Keratinocyte (primary cell): ENCODE measurements around the gene COL6A1. TPM values are rescaled to one million over a fixed set of nuclear protein-coding genes. Genes with fewer than 3 reads are reported as not detected.
"Not testable (repeated sequence)": the region's sequence is repeated elsewhere in the genome, so short reads cannot be mapped to it uniquely, and the experiment has no call there.

Experiments
- DNase-seq: peaks from one replicate; pipeline ENCODE4 v3.0.0-alpha.2; 2011; ENCODE audit warnings: low read depth, missing footprints, low spot score
- FAIRE-seq: peaks from 2 replicates; lab custom pipeline; 2011; peaks lifted over from hg19 to GRCh38; lab: Jason Lieb, UNC
- H2AFZ ChIP-seq: 2 replicates; pipeline ENCODE4 v1.6.0; 2012; ENCODE audit warnings: low read length, control low read depth, inconsistent platforms; ENCODE audit not compliant: control insufficient read depth
- H3K27ac ChIP-seq: 2 replicates; pipeline ENCODE4 v1.5.1; 2011; ENCODE audit warnings: low read length; ENCODE audit not compliant: control insufficient read depth, insufficient read depth
- H3K27me3 ChIP-seq: 3 replicates; pipeline ENCODE4 v1.6.0; 2011; ENCODE audit warnings: low read length; ENCODE audit not compliant: control insufficient read depth, insufficient read depth; ENCODE audit errors: extremely low read depth
- H3K36me3 ChIP-seq, 2 experiments: 2 replicates in 1 of 2; 3 replicates in 1 of 2; pipeline ENCODE4 v1.5.1; 2011; ENCODE audit warnings: low read length in 2 of 2, mild to moderate bottlenecking in 1 of 2; ENCODE audit not compliant: control insufficient read depth in 2 of 2, insufficient read depth in 2 of 2; ENCODE audit errors: extremely low read depth in 1 of 2
- H3K4me1 ChIP-seq: 3 replicates; pipeline ENCODE4 v1.5.1; 2011; ENCODE audit warnings: low read length; ENCODE audit not compliant: control insufficient read depth, insufficient read depth; ENCODE audit errors: extremely low read depth
- H3K4me2 ChIP-seq: 3 replicates; pipeline ENCODE4 v1.6.0; 2011; ENCODE audit warnings: low read depth, low read length; ENCODE audit not compliant: control insufficient read depth, insufficient read depth; ENCODE audit errors: extremely low read depth
- H3K4me3 ChIP-seq, 3 experiments: fragments of 200-600 bp in 1 of 3; sonication (generic) in 1 of 3; 2 replicates in 2 of 3; 3 replicates in 1 of 3; pipeline ENCODE4 v1.5.1; 2011 to 2016; ENCODE audit warnings: low read length in 3 of 3, mild to moderate bottlenecking in 3 of 3, control low read depth in 2 of 3, inconsistent platforms in 1 of 3, low read depth in 1 of 3, mixed read lengths in 1 of 3, mixed run types in 1 of 3, moderate library complexity in 1 of 3; ENCODE audit not compliant: control insufficient read depth in 2 of 3, insufficient read depth in 2 of 3; ENCODE audit errors: extremely low read depth in 1 of 3
- H3K79me2 ChIP-seq: 2 replicates; pipeline ENCODE4 v1.6.0; 2012; ENCODE audit warnings: low read length; ENCODE audit not compliant: control insufficient read depth, insufficient read depth
- H3K9ac ChIP-seq: 3 replicates; pipeline ENCODE4 v1.6.0; 2011; ENCODE audit warnings: low read length; ENCODE audit not compliant: control insufficient read depth, insufficient read depth; ENCODE audit errors: extremely low read depth
- H3K9me1 ChIP-seq: 3 replicates; pipeline ENCODE4 v1.6.0; 2011; ENCODE audit warnings: low read length; ENCODE audit not compliant: control insufficient read depth, insufficient read depth; ENCODE audit errors: extremely low read depth
- H3K9me3 ChIP-seq: 2 replicates; pipeline ENCODE4 v1.5.1; 2012; ENCODE audit warnings: low read depth, low read length; ENCODE audit not compliant: control insufficient read depth
- H4K20me1 ChIP-seq: 3 replicates; pipeline ENCODE4 v1.6.0; 2011; ENCODE audit warnings: low read length; ENCODE audit not compliant: control insufficient read depth, insufficient read depth; ENCODE audit errors: extremely low read depth
- EZH2 ChIP-seq: IDR thresholded peaks from one replicate; pipeline ENCODE4 v1.6.1; 2012; ENCODE audit warnings: inconsistent platforms, mild to moderate bottlenecking, low read length, moderate library complexity
- dilution Hi-C: fragments of 300-500 bp; cut with MboI; formaldehyde crosslinking; loops from one replicate; pipeline ENCODE4 v1.7.0; 2020; ENCODE audit warnings: low sequenced_read_pairs; ENCODE audit not compliant: extremely low pct_ligation_motif_present
- polyA plus RNA-seq, 5 experiments: library from polyadenylated mRNA; depleted of rRNA in 3 of 5; stranded (reverse) in 3 of 5; stranded (forward) in 1 of 5; unstranded in 1 of 5; fragments of >200 nt; gene quantifications; 1 replicate in 1 of 5; 2 replicates in 3 of 5; 3 replicates in 1 of 5; pipeline versions ENCODE4 v1.2.1 to v1.2.3, GENCODE V29; 2011 to 2012; ENCODE audit warnings: missing spikeins in 2 of 5, low read depth in 1 of 5, low replicate concordance in 1 of 5
- TF ChIP-seq, protein P1 (sequence below), 3 experiments: IDR thresholded peaks in 1 of 3; conservative IDR thresholded peaks in 1 of 3; optimal IDR thresholded peaks in 1 of 3; 2 replicates in 2 of 3; 3 replicates in 1 of 3; pipeline versions ENCODE3 to v1.5.1; 2011; ENCODE audit warnings: low read length in 3 of 3, mild to moderate bottlenecking in 3 of 3, moderate library complexity in 2 of 3, control low read depth in 1 of 3, inconsistent platforms in 1 of 3; ENCODE audit not compliant: insufficient read depth in 2 of 3; ENCODE audit errors: extremely low read depth in 1 of 3

Gene COL6A1
- polyA plus RNA-seq, 1 donor (not counting 4 experiments of a cell fraction or from before 2014, with no cell fraction given) = 2.5 TPM

DNA sequence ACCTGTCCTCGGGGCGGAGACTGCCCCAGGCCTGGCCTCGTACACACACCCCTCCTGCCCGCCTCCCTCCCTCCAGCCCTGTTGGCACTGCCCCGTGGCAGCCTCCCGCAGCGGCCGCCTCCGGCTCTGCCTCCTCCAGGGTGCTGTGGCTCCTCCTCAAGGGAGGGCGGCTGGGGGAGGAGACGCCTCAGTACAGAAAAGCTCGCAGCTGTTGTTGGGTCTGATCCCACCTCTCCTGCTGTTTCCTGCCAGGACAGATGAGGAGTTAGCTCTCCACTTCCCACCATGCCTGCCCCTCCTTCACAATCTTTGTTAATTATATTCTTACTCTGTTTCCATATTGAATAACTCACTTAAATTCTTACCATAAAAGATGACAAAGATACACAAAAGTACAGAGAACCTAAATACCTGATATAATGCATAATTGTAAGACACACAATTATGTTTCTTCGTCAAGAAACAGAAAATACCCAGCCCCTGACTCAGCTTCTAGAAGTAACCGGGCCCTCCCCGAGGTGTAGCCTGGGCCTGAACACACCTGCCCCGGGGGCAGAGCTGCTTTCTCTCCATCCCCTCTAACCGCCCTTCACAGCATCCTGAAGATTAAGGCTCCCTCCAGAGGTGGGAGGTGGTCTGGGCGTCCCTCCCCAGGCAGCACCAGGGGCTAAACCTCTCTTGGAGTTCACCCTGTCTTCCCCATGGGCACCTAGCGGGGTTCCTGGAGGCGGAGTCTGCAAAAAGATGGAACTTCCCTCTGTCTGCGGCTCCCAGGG lies 30.6 kb upstream of the COL6A1 start:
- Histone ChIP-seq H3K9ac (peak overlapping the region; percentile 15), H3K27ac (no peak overlapping the region), H3K4me2 (peak overlapping the region; percentile 57), H4K20me1 (no peaks in the 10 kb centered on the region), H2AFZ (no peak overlapping the region), H3K9me1 (no peaks in the 10 kb centered on the region), H3K9me3 (no peaks in the 10 kb centered on the region), H3K4me3 (peak overlapping the region in 1 of 3 experiments; percentile 31), H3K27me3 (peaks cover 36% of the 10 kb centered on the region), H3K79me2 (no peaks in the 10 kb centered on the region), H3K36me3 (no peaks in the 10 kb centered on the region), H3K4me1 (peaks cover 22% of the 10 kb centered on the region)
- dilution Hi-C loops = no loop called here
- TF ChIP-seq, protein P1, sequence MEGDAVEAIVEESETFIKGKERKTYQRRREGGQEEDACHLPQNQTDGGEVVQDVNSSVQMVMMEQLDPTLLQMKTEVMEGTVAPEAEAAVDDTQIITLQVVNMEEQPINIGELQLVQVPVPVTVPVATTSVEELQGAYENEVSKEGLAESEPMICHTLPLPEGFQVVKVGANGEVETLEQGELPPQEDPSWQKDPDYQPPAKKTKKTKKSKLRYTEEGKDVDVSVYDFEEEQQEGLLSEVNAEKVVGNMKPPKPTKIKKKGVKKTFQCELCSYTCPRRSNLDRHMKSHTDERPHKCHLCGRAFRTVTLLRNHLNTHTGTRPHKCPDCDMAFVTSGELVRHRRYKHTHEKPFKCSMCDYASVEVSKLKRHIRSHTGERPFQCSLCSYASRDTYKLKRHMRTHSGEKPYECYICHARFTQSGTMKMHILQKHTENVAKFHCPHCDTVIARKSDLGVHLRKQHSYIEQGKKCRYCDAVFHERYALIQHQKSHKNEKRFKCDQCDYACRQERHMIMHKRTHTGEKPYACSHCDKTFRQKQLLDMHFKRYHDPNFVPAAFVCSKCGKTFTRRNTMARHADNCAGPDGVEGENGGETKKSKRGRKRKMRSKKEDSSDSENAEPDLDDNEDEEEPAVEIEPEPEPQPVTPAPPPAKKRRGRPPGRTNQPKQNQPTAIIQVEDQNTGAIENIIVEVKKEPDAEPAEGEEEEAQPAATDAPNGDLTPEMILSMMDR (optimal IDR thresholded peaks at IDR 0.05 in 1 of 3, IDR thresholded peaks at IDR 0.05 in 1 of 3, conservative IDR thresholded peaks at IDR 0.05 in 1 of 3; ENCODE audit: extremely low read depth in 1 of 3, insufficient read depth in 2 of 3, low read length in 3 of 3) = peak in 1 of 3 experiments; percentile 22
- no peak for TF ChIP-seq EZH2
- FAIRE-seq = no peak
- no peak for DNase-seq

DNA sequence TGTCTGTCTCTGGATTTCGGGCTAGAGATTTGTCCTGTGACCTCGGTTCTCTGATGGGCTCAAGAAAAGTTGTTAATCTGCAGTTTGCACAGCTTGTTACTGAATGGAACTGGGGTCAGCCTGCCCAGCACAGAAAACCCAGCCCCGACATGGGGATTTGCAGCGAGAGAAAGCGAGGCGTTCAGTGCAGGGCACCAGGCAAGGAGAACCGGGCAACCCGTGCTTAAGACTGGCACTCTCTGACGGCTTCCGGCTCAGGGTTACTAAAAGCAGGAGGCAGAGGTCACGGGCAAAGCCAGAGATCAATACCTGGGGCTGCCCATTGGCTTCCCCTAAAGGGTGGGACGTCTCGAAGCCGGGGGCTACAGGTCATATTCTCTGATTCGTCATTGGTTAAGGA lies 29.9 kb upstream of the COL6A1 start:
- Histone ChIP-seq H3K4me1 (peaks cover 22% of the 10 kb centered on the region), H3K27ac (no peak overlapping the region), H3K27me3 (peaks cover 36% of the 10 kb centered on the region), H3K79me2 (no peaks in the 10 kb centered on the region), H3K4me3 (no peak overlapping the region), H3K4me2 (no peak overlapping the region), H2AFZ (no peak overlapping the region), H3K36me3 (no peaks in the 10 kb centered on the region), H3K9me1 (no peaks in the 10 kb centered on the region), H4K20me1 (no peaks in the 10 kb centered on the region), H3K9ac (no peak overlapping the region), H3K9me3 (no peaks in the 10 kb centered on the region)
- no peak for FAIRE-seq
- no peak for DNase-seq
- TF ChIP-seq, protein P1 (optimal IDR thresholded peaks at IDR 0.05 in 1 of 3, IDR thresholded peaks at IDR 0.05 in 1 of 3, conservative IDR thresholded peaks at IDR 0.05 in 1 of 3; ENCODE audit: extremely low read depth in 1 of 3, insufficient read depth in 2 of 3, low read length in 3 of 3) = no peak
- no peak for TF ChIP-seq EZH2
- dilution Hi-C loops = no loop called here

DNA sequence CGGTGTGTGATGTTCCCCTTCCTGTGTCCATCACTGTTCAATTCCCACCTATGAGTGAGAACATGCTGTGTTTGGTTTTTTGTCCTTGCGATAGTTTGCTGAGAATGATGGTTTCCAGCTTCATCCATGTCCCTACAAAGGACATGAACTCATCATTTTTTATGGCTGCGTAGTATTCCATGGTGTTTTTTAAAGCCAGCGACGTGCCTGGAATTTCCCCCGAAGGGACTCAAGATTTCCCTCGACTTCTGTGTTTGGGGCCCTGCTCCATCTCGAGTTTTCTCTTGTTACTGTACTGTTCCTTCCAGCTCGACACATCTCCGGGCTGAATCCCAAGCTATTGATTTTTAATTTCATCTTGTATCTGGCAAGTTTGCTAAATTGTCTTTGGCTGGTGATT lies 29.0 kb upstream of the COL6A1 start:
- H3K9me3 ChIP-seq, H2AFZ ChIP-seq, H3K9ac ChIP-seq, dilution Hi-C loops, DNase-seq, H3K4me3 ChIP-seq, FAIRE-seq, H4K20me1 ChIP-seq, H3K9me1 ChIP-seq, H3K36me3 ChIP-seq, H3K27ac ChIP-seq, H3K4me2 ChIP-seq, H3K79me2 ChIP-seq: not testable (repeated sequence)
- H3K4me1 ChIP-seq = peaks cover 22% of the 10 kb centered on the region
- peaks cover 35% of the 10 kb centered on the region for H3K27me3 ChIP-seq
